HG02588 (cell line): Measurements from ENCODE around the gene ALKBH8.
A peak's percentile ranks its signal among the peaks of the same experiment; 100 is the strongest.
"Not testable (repeated sequence)": the region's sequence is repeated elsewhere in the genome, so short reads cannot be mapped to it uniquely, and the experiment has no call there.

Experiments used
- ATAC-seq: cut with Tn5 transposase; IDR thresholded peaks from one replicate; pipeline ENCODE4 v1.9.1; 2021; ENCODE audit warnings: mild to moderate bottlenecking, moderate library complexity; ENCODE audit not compliant: unreplicated experiment

The ALKBH8 gene

DNA sequence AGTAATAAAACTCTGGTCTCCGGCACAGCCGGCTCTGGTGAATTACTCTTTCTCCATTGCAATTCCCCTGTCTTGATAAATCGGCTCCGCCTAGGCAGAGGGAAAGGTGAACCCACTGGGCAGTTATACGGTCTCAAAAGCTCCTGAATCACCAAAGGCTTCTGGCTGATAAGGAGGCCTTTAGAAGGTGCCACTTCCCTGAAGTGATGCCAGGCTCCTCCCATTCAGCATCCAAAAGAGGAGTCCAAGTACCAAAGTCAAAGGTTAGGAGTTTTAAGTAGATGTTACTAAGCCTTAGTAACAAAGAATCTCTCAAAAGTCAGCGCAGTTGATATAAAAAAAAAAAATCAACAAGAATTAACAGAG is 11.8 kb upstream of the ALKBH8 start:
- ATAC-seq, result no peak

DNA sequence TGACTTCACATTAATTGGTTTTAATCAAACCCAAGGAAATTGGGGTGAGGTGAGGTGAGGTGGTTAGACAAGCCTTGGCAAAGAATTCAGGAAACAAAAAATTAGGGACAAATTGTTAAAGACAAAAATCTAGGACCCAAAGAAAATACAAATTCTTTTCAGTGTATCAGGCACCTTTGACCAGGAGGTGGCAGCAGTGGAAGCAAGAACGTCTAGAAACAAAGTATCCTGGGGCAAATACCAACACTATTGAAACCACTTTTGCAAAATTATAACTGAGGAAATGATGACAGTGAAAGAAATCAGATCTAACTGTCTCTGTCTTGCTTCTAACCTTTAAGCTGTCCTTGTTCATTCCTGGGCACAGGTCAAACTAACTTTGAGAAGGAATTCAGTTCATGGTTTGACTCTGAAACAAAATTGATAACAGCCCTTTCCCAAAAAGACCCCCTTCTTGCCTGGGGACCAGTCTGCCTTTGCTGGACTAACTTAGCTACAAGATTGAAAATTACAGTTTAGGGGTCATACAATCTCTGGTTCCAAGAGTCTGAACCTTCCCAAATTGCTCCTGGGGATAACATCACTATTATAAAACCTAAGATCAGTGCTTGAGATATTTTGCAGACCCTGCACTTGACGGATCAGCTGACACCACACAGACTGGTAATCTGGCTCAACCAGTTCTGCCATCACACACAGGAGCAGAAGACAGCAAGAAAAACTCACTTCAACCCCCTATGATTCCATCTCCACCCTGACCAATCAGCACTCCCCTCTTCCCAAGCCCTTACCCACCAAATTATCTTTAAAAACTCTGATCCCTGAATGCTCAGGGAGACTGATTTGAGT is 11.2 kb upstream of the ALKBH8 start:
- not testable (repeated sequence) for ATAC-seq

DNA sequence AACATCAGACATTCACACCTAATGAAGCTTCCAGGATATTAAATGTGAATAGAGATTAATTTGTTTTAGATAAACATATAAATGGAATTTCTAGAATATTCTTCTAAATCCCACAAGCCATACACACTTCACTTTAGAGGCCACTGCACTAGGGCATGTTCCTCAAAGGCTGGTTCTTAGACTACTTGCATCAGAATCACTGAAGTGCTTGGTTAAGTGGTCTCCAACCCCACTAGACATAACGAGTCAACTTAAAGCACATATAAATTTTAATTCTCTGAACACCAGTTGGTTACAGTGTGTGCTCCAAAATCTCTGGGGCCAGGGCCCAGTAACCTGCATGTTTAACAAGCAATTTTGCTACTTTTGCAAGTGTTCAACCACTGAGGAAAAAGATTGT is 7.9 kb upstream of the ALKBH8 start:
- no peak for ATAC-seq

DNA sequence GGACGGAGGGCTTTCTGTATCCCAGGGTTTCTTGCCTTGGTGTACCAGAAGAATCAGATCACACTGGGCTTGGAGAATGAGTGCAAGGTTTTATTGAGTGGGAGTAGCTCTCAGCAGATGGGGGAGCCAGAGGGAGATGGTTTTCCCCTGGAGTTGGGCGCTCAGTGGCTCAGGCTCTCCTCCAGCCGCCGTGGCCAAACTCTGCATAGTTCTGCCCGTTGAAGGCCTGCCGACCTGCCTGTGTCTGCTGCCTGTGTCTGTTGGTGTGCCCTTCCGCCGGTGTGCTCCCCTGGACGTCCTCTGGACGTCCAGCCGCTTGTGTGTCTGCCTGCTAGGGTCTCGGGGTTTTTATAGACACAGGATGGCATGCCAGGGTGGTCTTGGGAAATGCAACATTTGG is 4.5 kb upstream of the ALKBH8 start:
- ATAC-seq, result no peak

DNA sequence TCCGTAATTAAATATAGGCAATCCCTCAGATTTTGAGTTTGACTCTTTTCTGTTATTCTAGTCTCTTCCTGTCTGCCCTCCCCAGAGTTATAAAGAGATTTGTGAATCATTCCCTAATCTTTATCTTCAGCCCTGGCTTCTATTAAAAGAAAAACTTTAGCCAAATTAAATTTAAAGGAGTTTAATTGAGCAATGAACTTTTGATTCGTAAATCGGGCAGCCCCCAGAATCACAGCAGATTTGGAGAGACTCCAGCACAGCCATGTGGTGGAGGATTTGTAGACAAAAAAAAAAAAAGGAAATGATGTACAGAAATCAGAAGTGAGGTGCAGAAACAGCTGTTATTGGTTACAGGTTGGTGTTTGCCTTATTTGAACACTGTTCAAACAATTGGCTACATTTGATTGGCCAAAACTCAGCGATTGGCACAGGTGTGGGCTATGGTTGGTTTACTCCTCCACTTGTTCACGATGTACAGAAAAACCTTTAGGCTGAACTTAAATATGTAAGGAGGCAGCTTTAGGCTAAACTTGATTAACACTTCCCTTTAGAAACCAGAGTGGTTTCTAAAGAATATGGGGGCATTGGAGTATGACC is 2.3 kb upstream of the ALKBH8 start:
- ATAC-seq, result no peak

DNA sequence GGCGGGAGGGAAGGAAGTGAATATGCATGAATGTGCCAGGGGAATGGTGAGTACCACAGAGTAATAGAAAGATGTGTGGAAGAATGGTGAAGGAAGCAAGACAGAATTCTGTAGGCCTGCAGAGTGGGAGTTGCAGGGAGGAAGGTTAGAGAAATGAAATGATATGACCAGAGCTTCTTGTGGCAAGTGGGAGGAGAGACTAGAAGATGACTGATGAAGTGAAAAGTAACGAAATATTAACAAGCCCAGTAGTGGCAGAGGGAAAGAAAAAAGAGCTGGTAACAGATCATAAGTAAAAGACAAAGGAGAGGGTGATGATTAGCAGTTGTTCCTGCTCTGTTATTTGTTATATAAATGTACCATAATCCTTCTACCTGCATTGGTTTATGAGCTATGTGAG is 1.0 kb upstream of the ALKBH8 start:
- no peak for ATAC-seq

GRCh38 chr11:107565955-107566501 is 493 bp upstream of the ALKBH8 start:
- ATAC-seq, result peak; percentile 1

GRCh38 chr11:107564877-107565218 is 687 bp downstream of the ALKBH8 start:
- no peak for ATAC-seq

DNA sequence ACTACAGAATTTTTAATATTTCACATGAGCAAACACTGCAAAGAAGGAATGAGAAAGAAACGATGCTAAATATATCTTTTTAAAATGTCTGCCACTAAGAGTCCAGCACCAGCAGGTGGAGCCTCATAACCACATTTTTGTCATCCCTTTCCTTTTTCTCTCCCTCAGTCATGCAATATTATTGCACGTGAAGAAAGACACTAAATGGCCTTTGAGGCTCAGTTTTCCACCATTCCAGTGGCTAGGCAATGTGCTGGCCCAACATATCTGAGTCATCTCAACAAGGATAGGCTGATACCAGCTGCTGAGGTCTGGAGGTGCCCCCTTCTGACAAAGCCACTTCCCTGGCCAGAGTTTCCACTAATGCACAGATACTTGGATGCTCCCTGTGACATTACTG is 1.8 kb downstream of the ALKBH8 start:
- ATAC-seq, result peak; percentile 22

DNA sequence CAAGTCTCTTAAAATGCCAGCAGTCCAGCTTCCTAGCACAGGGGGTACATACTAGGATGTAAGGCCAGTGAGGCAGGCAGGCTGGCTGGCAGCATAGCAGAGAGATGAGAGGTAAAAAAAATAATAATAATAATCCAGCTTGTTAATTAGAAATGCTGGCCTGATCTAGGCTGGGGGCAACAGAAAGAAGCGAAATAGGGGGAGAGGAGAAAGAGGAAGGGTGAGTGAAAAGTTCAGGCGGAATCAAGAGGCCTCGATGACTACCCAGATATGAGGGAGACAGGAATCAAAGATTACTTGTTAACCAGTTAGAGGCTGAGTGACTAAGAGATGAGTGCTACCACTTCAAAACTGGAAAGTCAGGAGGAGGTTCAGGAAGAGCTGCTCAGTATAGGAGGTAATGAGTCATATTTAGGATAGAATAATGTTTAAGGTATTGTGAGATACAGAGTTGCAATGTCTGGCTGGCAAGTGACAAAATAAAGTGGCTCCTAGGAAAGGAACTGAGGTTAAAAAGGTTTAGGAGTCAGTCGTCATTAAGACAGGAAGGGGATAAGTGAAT is 2.8 kb downstream of the ALKBH8 start:
- ATAC-seq, result no peak

- no peak for ATAC-seq
Measured at GRCh38 chr11:107561688-107562087, 3.8 kb downstream of the ALKBH8 start.

DNA sequence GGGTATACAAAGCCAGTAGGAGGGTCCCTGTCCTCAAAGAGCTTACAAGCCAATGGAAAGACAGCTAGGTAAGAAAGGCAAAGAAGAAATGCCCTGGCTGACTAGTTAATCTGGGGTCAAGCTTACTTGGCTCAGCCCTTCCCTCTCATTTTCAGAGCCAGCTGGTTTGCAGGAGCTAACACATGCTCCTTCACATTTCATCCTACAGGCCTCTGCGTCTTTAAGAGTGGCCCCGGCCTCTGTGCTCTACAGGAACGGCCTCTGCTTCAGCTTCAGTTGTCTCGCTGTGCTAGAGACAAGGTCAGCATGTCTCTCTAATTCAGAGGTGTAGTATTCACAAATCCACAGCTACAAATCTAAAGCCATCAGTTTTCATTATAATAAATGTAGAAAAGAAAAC is 15.2 kb downstream of the ALKBH8 start:
- no peak for ATAC-seq

- ATAC-seq, result no peak
Measured at GRCh38 chr11:107549954-107550285, 15.6 kb downstream of the ALKBH8 start.

GRCh38 chr11:107549253-107549953 is 16.1 kb downstream of the ALKBH8 start:
- no peak for ATAC-seq

- ATAC-seq, result no peak
Measured at GRCh38 chr11:107547961-107548360, 17.6 kb downstream of the ALKBH8 start.

GRCh38 chr11:107545101-107545514 is 20.4 kb downstream of the ALKBH8 start:
- no peak for ATAC-seq

DNA sequence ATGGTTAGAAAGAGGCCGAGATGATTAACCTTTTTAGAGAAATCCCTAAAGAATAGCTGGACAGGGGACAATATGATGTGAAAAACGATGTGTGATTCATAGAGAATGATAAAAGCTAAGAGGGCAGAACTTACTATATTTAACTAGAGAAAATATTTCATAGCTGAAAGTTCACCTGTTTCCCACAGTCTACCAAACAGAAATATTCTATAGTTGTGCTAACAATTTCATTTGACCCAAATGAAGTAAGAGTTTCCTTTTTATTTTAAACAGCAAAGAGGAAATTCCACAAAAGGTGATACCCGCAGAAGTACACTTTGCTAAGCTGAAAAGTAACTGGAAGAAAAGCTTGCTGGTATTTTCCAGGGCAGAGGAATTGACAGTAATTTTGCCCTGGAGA is 26.7 kb downstream of the ALKBH8 start:
- no peak for ATAC-seq

GRCh38 chr11:107538239-107538638 is 27.3 kb downstream of the ALKBH8 start:
- no peak for ATAC-seq

GRCh38 chr11:107537155-107537554 is 28.4 kb downstream of the ALKBH8 start:
- not testable (repeated sequence) for ATAC-seq

DNA sequence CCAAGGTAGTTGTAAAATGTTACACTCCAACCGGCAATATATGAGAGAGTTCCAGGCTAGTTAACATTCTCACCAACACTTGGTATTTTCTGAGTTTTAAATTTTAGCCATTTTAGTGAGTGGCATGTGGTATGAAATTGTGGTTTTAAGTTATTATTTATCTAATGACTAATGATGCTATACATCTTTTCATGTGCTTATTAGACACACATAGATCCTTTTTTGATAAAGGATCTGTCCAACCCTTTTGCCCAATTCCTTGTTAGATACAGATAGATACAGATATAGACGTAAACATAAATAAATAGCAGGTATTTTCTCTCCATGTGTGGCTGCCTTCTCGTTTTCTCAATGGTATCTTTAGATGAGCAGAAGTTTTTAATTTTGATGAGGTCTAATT is 39.3 kb downstream of the ALKBH8 start:
- ATAC-seq, result no peak

GRCh38 chr11:107508858-107509244 is 56.7 kb downstream of the ALKBH8 start:
- ATAC-seq, result no peak
